HG02943 (cell line): ENCODE data around the gene PTGES3.
"Not testable (repeated sequence)": the region's sequence is repeated elsewhere in the genome, so short reads cannot be mapped to it uniquely, and the experiment has no call there.

Experiments
- ATAC-seq: cut with Tn5 transposase; IDR thresholded peaks from one replicate; pipeline ENCODE4 v1.9.1; 2021; ENCODE audit warnings: mild to moderate bottlenecking, low read depth, moderate library complexity; ENCODE audit not compliant: unreplicated experiment

PTGES3 gene

DNA sequence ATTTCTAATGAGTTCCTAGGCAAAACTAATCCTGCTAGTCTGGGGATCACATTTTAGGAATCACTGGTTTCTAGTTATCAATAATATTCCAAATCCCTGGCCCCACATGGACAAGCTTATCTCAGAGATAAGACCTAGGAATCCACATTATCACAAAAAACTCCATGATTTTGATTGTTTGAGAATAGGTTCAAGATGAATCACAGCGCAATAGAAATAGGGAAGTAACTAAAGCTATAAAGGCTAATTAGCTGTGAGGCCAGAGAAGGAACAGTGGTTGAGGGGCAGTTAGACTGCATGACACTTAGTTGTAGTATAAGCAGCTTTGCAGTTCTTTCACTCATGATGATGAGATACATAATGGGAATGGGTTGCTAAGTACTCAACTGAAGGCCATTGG lies 29.2 kb downstream of the PTGES3 start:
- no peak for ATAC-seq

GRCh38 chr12:56657416-56658379 lies 30.4 kb downstream of the PTGES3 start:
- no peak for ATAC-seq

DNA sequence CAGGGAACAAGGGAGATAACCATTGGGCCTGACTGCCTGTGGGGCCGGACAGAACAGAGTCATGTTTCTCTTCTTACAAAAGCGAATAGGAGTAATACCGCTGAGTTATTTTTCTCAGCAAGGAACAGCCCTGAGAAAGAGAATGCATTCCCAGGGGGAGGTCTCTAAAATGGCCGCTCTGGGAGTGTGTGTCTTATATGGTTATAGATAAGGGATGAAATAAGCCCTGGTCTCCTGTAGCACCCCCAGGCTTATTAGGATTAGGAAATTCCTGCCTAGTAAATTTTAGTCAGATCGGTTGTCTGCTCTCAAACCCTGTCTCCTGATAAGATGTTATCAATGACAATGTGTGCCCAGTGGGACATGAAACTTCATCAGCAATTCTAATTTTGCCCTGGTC lies 34.3 kb downstream of the PTGES3 start:
- not testable (repeated sequence) for ATAC-seq

- ATAC-seq: not testable (repeated sequence)
Measured at GRCh38 chr12:56648023-56648422, 40.1 kb downstream of the PTGES3 start.

DNA sequence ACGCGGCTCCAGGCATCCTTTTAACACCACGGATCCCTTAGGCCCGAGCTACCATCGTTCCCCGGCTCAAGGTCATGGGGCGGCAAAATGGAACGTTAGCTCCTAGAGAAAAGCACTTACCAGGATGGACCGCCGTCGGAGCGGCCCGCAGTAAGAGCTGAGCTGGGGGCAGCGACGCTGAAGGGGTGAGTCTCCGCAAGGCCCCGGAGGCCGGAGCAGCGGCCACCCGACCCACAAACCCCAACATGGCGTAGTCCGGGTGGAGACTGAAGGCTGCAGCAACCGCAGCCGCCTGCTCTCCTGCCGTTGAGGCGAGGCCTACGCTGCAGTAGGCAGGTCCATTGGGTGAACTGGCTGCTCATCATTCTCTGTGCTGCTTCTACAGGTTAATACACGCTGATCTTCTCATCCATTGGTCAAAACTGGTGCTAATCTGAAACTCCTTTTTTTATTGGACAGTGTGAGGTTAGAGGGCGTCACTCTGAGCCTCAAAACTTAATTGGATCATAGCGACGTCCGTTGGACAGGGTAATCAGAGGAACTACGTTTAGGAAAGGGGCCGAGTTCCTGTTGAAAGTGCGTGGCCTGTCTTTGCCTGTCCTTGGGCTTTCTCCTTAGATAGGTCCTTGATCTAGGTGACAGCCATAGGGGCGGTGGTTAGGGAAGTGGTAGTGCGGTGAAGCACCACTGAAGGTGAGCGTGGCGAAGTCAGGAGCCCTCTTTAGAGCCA lies 42.2 kb downstream of the PTGES3 start, which contains the start of gene ATP5F1B:
Gene ATP5F1B (minus strand): TSS at position 268 of the 730 bp plus-strand sequence. CDS start 21 bp downstream, at position 247.
- peak; percentile 98 for ATAC-seq

DNA sequence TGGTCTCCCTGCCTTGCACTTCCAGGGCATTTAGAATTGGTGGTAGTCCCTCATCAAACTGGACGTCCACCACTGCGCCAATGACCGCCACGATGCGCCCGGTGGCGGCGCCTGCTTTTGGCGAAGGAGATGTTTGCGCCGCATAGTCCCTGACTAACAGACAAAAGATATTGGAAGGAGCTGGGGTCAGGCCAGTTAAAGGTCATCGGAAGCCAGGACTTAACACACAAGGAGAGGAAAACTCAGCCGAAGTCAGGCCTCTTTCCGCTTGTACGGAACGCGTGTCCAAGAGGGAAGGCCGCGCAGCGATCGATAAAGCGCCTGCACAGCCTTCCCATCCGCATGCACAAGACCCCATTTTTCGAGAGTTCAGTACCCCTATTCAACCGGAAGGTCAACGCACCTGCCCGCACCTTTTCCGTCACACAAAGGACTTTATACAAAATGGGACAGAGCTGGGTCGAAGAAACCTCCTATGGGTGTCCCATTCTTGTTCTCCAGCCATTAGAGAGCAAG lies 42.8 kb downstream of the PTGES3 start:
- no peak for ATAC-seq

GRCh38 chr12:56644654-56645053 lies 43.4 kb downstream of the PTGES3 start:
- no peak for ATAC-seq

- ATAC-seq: no peak
Measured at GRCh38 chr12:56641219-56641618, 46.9 kb downstream of the PTGES3 start.

GRCh38 chr12:56637621-56638020 lies 50.5 kb downstream of the PTGES3 start:
- ATAC-seq: no peak

DNA sequence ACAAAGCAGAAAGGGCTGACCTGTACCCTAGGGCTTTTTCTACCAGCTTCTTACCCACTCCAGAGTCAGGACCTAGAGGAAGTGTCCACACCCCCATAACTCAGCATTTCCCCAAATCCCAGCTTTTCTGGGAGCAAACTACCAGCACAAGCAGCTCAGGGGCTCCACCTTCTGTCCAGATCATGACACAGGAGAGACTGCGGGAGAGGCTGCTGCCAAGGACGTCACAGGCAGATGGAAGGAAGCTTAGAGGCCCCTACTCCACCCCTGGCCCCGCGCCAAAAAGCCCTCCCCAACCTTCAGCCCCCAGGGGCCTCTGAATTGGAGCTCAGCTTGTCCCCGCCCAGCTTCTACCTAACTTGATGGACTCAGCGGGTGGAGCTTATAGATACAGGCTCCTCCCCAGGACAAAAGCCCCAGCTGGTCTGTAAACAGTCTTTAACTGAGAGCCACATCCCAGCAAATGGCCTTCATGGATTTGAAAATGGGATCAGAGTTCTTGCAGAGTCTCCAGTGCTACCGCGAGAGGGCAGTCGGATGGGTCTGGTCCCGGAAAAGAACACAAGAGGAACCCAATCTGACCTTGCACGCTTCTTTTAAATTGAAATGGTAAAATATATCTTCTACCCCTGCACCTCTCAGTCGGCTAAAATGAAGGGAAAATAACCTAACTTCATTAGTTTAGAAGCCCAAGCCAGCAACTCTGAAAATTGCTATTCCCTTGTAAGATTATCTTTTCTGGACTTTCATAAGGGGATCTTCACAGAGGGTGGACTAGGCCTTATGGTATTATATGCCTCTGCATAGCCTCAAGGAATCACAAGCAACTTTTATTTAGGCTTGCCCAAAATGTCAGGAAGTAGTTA lies 51.2 kb downstream of the PTGES3 start:
- peak; percentile 56 for ATAC-seq

DNA sequence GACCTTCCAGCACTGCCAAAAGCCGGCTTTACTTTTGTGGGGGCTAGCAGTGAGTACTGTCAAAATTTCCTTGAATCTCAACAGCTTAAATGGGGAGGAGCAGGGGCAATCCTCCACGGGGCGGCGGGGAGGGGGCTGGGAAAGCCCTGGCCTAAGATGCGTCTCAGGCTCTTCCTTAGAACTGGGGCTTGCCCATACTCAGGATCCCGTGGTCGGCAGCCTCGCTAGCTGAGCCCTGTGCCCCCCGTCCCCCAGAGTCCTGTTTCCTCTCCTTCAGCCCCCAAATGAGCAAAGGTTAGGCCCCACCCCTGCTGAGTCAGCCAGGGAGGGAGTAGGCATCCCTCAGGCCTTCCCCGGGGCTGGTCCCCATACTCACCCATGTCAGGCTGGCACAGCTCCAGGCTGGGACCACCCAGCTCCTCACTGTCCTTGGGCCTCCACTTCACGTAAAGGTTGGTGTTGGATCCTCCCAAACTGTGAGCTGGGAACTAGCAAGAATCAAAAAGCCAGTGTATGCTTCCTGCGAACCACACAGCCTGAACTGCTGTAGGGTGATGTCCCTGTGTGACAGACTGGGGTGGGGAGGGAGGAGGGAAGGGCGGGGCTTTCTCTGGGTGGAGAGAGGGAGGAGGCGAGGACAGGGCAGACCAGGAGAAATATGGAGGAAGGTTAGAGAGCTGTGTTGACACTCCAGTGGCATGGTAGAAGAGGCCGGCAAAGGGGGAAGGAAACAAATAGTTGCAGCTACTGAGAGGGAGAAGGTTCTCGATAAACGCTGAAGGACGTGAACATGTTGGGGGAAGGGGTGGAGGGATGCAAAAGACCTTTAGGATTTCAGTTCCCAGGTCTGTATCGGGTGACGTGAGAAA lies 52.0 kb downstream of the PTGES3 start:
- ATAC-seq: peak; percentile 47

DNA sequence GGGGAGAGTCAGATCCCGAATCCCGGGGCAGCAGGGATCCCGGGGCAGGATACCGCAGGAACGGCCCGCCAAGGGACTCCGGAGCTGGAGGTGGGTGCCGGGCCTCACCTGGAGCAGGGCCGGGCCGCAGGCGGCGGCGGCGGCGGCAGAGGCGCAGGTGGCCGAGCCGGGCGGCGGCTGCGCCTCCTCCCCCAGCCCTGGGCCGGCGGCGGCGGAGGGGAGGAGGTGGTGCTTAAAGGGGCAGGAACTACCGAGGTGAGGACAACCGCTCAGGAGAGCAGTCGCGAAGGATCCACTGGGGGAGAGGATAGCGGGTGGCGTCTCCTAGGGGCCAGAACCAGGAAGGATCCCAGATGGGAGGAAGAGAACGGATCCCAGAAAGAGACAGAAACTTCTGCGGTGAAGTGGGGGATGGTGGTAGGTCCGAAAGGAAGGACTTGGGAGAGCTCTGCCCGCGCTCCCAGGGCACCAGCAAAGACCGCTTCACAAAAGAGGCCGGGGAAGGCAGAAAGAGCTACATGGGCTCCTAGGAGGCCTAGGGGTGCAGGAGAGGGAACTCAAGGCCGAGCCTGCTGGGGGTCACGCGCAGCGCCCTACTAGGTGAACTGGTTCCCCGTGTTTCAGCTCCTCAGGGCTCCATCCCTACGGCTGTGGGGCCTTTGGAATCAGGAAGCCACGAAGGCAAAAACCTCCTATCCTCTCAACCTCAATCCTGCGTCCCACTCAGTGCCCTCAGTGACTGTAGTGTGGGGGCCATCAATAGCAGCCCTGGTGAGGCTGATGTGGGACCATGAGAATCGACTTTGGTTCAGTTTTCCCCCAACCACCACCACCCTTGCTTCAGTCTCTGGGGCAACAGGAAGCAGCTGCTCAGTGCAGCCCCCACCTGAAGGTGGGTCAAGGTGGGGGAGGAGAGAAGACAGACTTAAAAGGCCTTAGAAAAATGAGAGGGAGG lies 53.0 kb downstream of the PTGES3 start:
- no peak for ATAC-seq

- no peak for ATAC-seq
Measured at GRCh38 chr12:56634242-56634836, 53.7 kb downstream of the PTGES3 start.

- ATAC-seq: no peak
Measured at GRCh38 chr12:56633468-56634241, 54.4 kb downstream of the PTGES3 start.

DNA sequence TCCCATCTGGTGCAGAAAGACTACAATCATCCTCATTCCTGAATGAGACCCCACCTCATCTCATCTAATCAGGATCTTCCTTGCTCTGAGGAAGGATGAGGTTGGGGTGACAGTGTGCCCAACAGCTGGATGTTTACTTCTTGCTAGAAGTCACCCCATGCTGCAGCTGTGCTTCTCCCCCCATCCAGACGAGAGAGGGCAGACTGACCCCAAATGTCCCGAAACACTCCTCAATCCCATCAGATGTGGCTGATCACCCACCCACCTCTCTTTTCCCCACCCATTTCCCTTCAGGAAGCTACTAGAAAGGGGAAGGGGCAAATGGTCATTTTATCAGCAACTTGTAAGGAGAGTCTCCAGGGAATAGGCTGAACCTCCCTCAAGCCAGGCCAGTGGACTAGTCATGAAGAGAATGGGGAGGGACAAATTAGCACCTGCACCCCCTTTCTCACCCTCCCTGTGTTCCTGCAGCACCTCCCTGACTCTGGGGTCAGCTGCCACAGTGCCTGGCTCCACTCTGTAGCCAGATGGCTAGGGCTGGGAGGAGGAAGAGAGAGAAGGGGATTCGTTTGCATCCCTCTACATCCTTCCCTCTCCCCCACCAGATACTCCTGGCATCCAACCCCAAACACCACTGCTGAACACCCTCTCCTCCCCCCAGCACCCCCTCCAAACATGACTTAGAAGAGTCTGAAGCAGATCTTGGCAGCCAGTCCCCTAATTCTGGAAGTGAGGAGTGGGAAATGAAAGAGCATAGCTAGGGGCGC lies 55.2 kb downstream of the PTGES3 start:
- ATAC-seq: no peak
